OCI-LY7 (cell line): ENCODE data around the gene FAM174B.

Source experiments
- CTCF ChIP-seq: fragments of 200-600 bp; sonication (generic); conservative IDR thresholded peaks from 2 replicates; pipeline ENCODE4 v1.5.1; 2014; ENCODE audit warnings: mild to moderate bottlenecking, antibody characterized with exemption, low read length, moderate library complexity, mixed read lengths
- EZH2phosphoT487 ChIP-seq: fragments of 200-600 bp; sonication (generic); IDR thresholded peaks from 2 replicates; pipeline ENCODE4 v1.6.1; 2018; ENCODE audit warnings: low read depth, borderline replicate concordance, mild to moderate bottlenecking, mixed run types, antibody characterized with exemption, low read length, moderate library complexity, mixed read lengths

GRCh38 chr15:92662762-92663161 is 7.2 kb upstream of the FAM174B start:
- no peak for TF ChIP-seq CTCF
- no peak for TF ChIP-seq EZH2phosphoT487
